SJCRH30 (cell line): ENCODE data around the gene CCDC85A. TPM values are rescaled to one million over a fixed set of nuclear protein-coding genes. Genes with fewer than 3 reads are reported as not detected.

Experiments
- DNase-seq, 2 experiments: peaks; one replicate each; pipeline ENCODE4 v3.0.0-alpha.2; 2015 to 2020
- H3K27ac ChIP-seq: fragments of 250-450 bp; sonication (Bioruptor Pico); 2 replicates; pipeline ENCODE4 v1.5.1; 2020; ENCODE audit warnings: mild to moderate bottlenecking, moderate library complexity
- H3K27me3 ChIP-seq: fragments of 250-450 bp; sonication (Bioruptor Pico); 2 replicates; pipeline ENCODE4 v1.5.1; 2020; ENCODE audit warnings: mild to moderate bottlenecking, moderate library complexity
- H3K36me3 ChIP-seq: fragments of 250-450 bp; sonication (Bioruptor Pico); 2 replicates; pipeline ENCODE4 v1.5.1; 2020; ENCODE audit warnings: mild to moderate bottlenecking, moderate library complexity
- H3K4me1 ChIP-seq: fragments of 250-450 bp; sonication (Bioruptor Pico); 2 replicates; pipeline ENCODE4 v1.5.1; 2020; ENCODE audit warnings: mild to moderate bottlenecking, moderate library complexity
- H3K4me3 ChIP-seq: fragments of 250-450 bp; sonication (Bioruptor Pico); 2 replicates; pipeline ENCODE4 v1.5.1; 2020; ENCODE audit warnings: mild to moderate bottlenecking, moderate library complexity
- H3K9me3 ChIP-seq: fragments of 250-450 bp; sonication (Bioruptor Pico); replicated peaks from 2 replicates; pipeline ENCODE4 v1.5.1; 2020; ENCODE audit warnings: mild to moderate bottlenecking, moderate library complexity
- total RNA-seq: library from RNA; depleted of rRNA; stranded (reverse); fragments of >200 nt; shearing (Covaris generic); gene quantifications from 2 replicates; pipeline ENCODE4 v1.2.3, GENCODE V29; 2014

The CCDC85A gene
- total RNA-seq, 1 experiment from 2014 or later = not detected

DNA sequence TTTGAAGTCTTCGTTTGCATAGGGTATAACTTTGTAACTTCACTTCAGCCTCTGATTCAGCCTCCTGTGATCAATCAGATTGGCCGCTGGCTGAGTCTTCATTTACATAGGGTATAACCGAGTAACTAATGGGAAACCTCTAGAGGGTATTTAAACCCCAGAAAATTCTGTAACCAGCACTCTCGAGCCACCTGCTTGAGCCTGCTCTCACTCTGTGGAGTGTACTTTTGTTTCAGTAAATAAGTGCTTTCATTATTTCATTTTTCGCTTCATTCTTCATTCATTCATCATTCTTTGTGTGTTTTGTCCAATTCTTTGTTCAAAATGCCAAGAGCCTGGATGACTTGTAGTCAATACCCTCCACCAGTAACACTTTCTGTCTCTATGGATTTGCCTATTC, 56.4 kb downstream of the CCDC85A start:
- Histone ChIP-seq H3K4me1 (no peaks in the 10 kb centered on the region), H3K27ac (no peak overlapping the region), H3K27me3 (peaks cover 2% of the 10 kb centered on the region; the same call in 1 of the 2 replicates), H3K4me3 (no peak overlapping the region), H3K9me3 (no peaks in the 10 kb centered on the region), H3K36me3 (no peaks in the 10 kb centered on the region)
- DNase-seq = no peak

GRCh38 chr2:56244506-56244905, 60.7 kb downstream of the CCDC85A start:
- DNase-seq = no peak
- no peak overlapping the region for H3K27ac ChIP-seq
- H3K36me3 ChIP-seq = no peaks in the 10 kb centered on the region
- no peaks in the 10 kb centered on the region for H3K9me3 ChIP-seq
- no peaks in the 10 kb centered on the region for H3K4me1 ChIP-seq
- H3K27me3 ChIP-seq = peaks cover 4% of the 10 kb centered on the region; the same call in 1 of the 2 replicates
- no peak overlapping the region for H3K4me3 ChIP-seq

DNA sequence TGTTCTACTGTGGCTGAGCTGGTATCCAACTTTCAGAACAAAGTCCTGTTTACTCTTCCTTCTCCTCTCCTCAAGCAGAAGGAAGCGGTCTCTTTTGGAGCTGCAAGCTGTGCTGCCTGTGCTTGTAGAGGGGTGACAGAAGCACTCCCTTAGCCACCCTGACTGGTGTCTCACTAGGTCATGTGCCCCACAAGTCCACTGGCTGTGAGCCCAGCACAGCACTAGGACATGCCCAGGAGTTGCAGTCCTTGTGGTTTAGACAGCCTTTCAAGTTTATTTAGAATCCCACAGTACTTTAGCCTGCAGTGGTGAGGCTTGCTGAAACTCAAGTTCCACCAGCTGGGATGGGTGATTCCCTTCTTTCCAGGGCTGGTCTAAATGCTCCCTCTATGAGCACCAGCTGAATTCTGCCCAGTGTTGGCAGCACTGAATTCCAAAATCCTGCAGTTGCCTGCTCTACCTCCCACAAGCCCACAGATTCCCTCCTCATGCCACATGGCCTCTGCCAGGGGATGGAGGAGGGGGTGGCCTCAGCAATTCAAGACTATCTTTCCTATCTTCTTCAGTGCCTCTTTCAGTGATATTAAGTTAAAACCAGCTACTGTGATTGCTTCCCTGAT, 61.2 kb downstream of the CCDC85A start:
- H3K27ac ChIP-seq = no peak overlapping the region
- no peaks in the 10 kb centered on the region for H3K36me3 ChIP-seq
- DNase-seq = no peak
- no peak overlapping the region for H3K4me3 ChIP-seq
- no peaks in the 10 kb centered on the region for H3K9me3 ChIP-seq
- peaks cover 4% of the 10 kb centered on the region; the same call in 1 of the 2 replicates for H3K27me3 ChIP-seq
- no peaks in the 10 kb centered on the region for H3K4me1 ChIP-seq

GRCh38 chr2:56248965-56249742, 65.4 kb downstream of the CCDC85A start:
- H3K4me1 ChIP-seq = no peaks in the 10 kb centered on the region
- peaks cover 4% of the 10 kb centered on the region; the same call in 1 of the 2 replicates for H3K27me3 ChIP-seq
- H3K4me3 ChIP-seq = no peak overlapping the region
- H3K9me3 ChIP-seq = no peaks in the 10 kb centered on the region
- no peak for DNase-seq
- no peaks in the 10 kb centered on the region for H3K36me3 ChIP-seq
- H3K27ac ChIP-seq = no peak overlapping the region

- Histone ChIP-seq H3K27ac (no peak overlapping the region), H3K4me1 (no peaks in the 10 kb centered on the region), H3K36me3 (no peaks in the 10 kb centered on the region), H3K4me3 (no peak overlapping the region), H3K9me3 (no peaks in the 10 kb centered on the region), H3K27me3 (peaks cover 1% of the 10 kb centered on the region; the same call in 1 of the 2 replicates)
- DNase-seq = no peak
Observed at GRCh38 chr2:56250153-56250729, 66.5 kb downstream of the CCDC85A start.

- Histone ChIP-seq H3K27ac (no peak overlapping the region), H3K9me3 (no peaks in the 10 kb centered on the region), H3K27me3 (no peaks in the 10 kb centered on the region), H3K4me1 (no peaks in the 10 kb centered on the region), H3K4me3 (no peak overlapping the region), H3K36me3 (no peaks in the 10 kb centered on the region)
- no peak for DNase-seq
Observed at GRCh38 chr2:56260415-56260814, 76.6 kb downstream of the CCDC85A start.

- DNase-seq = no peak
- Histone ChIP-seq H3K9me3 (no peaks in the 10 kb centered on the region), H3K4me1 (no peaks in the 10 kb centered on the region), H3K27ac (no peak overlapping the region), H3K27me3 (no peaks in the 10 kb centered on the region), H3K36me3 (no peaks in the 10 kb centered on the region), H3K4me3 (no peak overlapping the region)
Observed at GRCh38 chr2:56262241-56262640, 78.5 kb downstream of the CCDC85A start.

DNA sequence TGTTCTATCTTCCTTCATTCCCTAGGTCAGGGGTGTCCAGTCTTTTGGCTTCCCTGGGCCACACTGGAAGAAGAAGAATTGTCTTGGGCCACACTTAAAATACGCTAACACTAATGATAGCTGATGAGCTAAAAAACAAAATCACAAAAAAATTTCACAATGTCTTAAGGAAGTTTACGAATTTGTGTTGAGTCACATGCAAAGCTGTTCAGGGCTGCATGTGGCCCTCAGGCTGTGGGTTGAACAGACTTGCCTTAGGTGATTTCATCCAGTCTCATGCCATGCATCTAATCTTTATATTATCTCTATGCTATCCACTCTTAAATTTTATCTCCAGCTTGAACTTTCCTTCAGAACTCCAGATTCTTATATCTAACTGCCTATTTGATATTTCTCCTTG, 80.1 kb downstream of the CCDC85A start:
- Histone ChIP-seq H3K27ac (no peak overlapping the region), H3K4me3 (no peak overlapping the region), H3K9me3 (no peaks in the 10 kb centered on the region), H3K36me3 (no peaks in the 10 kb centered on the region), H3K27me3 (no peaks in the 10 kb centered on the region), H3K4me1 (no peaks in the 10 kb centered on the region)
- no peak for DNase-seq

- no peaks in the 10 kb centered on the region for H3K4me1 ChIP-seq
- DNase-seq = no peak
- no peak overlapping the region for H3K4me3 ChIP-seq
- H3K36me3 ChIP-seq = no peaks in the 10 kb centered on the region
- H3K9me3 ChIP-seq = no peaks in the 10 kb centered on the region
- no peaks in the 10 kb centered on the region for H3K27me3 ChIP-seq
- no peak overlapping the region for H3K27ac ChIP-seq
Observed at GRCh38 chr2:56266761-56267414, 83.1 kb downstream of the CCDC85A start.

DNA sequence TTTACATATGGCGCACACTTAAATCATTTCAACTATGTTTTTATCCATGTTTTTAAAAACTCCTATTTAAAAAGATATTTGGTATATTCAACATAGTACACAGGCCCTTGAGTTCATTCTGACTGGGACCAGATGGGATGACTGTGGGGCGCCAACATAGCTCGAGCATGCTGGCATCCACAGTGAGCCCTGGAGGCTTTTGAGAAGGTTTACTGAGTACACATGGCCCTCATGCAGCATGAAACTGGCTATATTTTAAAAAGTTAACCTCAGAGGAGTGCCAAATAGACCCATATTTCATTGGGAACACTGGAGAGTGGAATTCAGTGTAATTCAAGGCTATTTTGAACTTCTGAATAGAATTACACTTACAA, 83.6 kb downstream of the CCDC85A start:
- H3K9me3 ChIP-seq = no peaks in the 10 kb centered on the region
- DNase-seq = no peak
- H3K4me3 ChIP-seq = no peak overlapping the region
- H3K27me3 ChIP-seq = no peaks in the 10 kb centered on the region
- no peaks in the 10 kb centered on the region for H3K36me3 ChIP-seq
- no peak overlapping the region for H3K27ac ChIP-seq
- H3K4me1 ChIP-seq = no peaks in the 10 kb centered on the region

- no peaks in the 10 kb centered on the region for H3K36me3 ChIP-seq
- no peaks in the 10 kb centered on the region for H3K27me3 ChIP-seq
- no peak overlapping the region for H3K4me3 ChIP-seq
- no peak overlapping the region for H3K27ac ChIP-seq
- no peaks in the 10 kb centered on the region for H3K9me3 ChIP-seq
- DNase-seq = no peak
- H3K4me1 ChIP-seq = no peaks in the 10 kb centered on the region
Observed at GRCh38 chr2:56268856-56269255, 85.1 kb downstream of the CCDC85A start.

- DNase-seq = no peak
- Histone ChIP-seq H3K4me3 (no peak overlapping the region), H3K27ac (no peak overlapping the region), H3K36me3 (no peaks in the 10 kb centered on the region), H3K4me1 (no peaks in the 10 kb centered on the region), H3K27me3 (no peaks in the 10 kb centered on the region), H3K9me3 (no peaks in the 10 kb centered on the region)
Observed at GRCh38 chr2:56271275-56271674, 87.5 kb downstream of the CCDC85A start.

- no peaks in the 10 kb centered on the region for H3K36me3 ChIP-seq
- no peaks in the 10 kb centered on the region for H3K9me3 ChIP-seq
- no peaks in the 10 kb centered on the region for H3K27me3 ChIP-seq
- no peaks in the 10 kb centered on the region for H3K4me1 ChIP-seq
- no peak overlapping the region for H3K27ac ChIP-seq
- no peak for DNase-seq
- no peak overlapping the region for H3K4me3 ChIP-seq
Observed at GRCh38 chr2:56285224-56285623, 101.4 kb downstream of the CCDC85A start.

DNA sequence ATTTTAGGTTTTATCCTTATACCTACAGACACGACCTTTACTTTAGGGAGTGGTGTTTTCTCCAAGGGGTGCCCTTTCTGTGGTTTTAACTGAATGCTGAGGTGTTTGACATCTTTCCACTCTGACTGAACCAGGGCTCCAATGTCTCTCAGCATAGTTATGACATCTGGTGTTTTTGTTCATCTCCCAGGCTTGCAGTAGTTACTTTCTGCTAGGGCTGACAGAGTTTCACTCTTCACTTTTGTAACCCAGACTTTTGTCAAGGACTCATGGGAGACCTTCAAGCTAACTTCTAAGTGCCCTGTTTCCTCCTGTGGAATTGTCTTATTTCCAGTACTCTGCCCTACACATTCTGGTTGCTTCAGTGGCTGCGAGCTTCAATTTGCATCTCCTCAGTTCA, 103.1 kb downstream of the CCDC85A start:
- no peaks in the 10 kb centered on the region for H3K27me3 ChIP-seq
- H3K4me1 ChIP-seq = no peaks in the 10 kb centered on the region
- H3K27ac ChIP-seq = no peak overlapping the region
- DNase-seq = no peak
- H3K9me3 ChIP-seq = no peaks in the 10 kb centered on the region
- H3K36me3 ChIP-seq = no peaks in the 10 kb centered on the region
- H3K4me3 ChIP-seq = no peak overlapping the region

- H3K27ac ChIP-seq = no peak overlapping the region
Observed at GRCh38 chr2:56287508-56287907, 103.7 kb downstream of the CCDC85A start.

More at GRCh38 chr2:56287508-56287907, 103.7 kb downstream of the CCDC85A start:
- Histone ChIP-seq H3K27me3 (no peaks in the 10 kb centered on the region), H3K9me3 (no peaks in the 10 kb centered on the region), H3K4me3 (no peak overlapping the region), H3K36me3 (no peaks in the 10 kb centered on the region), H3K4me1 (no peaks in the 10 kb centered on the region)
- no peak for DNase-seq
